NK-92 (cell line): Measurements from ENCODE around the gene ZFAND4.
"Not testable (repeated sequence)": the region's sequence is repeated elsewhere in the genome, so short reads cannot be mapped to it uniquely, and the experiment has no call there.

ENCODE experiments used
- DNase-seq: peaks from one replicate; lab custom pipeline; 2025; ENCODE audit not compliant: unreplicated experiment; lab: John Stamatoyannopoulos, UW

Gene ZFAND4

DNA sequence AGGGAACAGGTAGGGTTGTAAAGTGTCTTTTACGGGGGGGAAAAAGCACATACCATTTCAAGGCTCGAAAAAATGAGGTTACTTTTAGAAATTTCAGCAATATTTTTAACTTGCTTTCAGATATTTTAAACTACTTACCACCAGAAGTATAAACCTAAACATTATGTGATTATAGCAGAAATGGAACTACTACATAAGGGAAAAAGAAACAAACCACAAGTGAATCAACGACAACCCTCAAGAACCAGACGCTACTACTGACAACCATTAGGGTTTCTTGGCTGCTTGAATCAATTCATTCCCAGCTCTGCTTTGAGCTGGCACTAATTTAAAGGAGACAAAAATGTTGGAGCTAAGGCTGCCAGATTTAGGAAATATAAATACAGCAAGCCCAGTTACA, 80.1 kb downstream of the ZFAND4 start:
- no peak for DNase-seq

DNA sequence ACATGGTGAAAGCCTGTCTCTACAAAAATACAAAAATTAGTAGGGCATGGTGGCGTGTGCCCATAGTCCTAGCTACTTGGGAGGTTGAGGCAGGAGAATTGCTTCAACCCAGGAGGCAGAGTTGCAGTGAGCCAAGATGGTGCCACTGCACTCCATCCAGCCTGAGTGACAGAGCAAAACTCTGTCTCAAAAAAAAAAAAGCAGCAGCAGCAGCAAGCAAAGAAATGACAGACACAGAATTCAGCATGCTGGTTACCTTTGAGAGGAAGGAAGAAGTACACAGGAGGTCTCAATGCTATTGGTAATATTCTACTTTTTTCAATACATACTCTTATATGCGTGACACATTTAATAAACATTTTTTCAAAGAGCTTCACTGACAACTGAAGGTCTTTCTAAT, 81.3 kb downstream of the ZFAND4 start:
- no peak for DNase-seq

DNA sequence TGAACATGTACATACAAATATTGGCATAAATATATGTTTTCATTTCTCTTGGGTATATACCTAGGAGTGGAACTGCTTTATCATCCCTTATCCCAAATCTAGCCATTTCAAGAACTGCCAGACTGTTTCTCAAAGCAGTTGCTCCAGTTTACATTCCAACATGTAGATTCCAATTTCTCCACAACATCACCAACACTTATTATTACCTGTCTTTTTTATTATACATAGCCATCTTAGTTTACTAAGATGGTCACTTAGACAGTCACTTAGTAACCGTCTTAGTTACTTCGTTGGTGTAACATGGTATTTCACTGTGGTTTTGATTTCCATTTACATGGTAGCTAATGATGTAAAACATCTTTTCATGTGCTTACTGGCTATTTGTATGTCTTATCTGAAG, 82.7 kb downstream of the ZFAND4 start:
- no peak for DNase-seq

DNA sequence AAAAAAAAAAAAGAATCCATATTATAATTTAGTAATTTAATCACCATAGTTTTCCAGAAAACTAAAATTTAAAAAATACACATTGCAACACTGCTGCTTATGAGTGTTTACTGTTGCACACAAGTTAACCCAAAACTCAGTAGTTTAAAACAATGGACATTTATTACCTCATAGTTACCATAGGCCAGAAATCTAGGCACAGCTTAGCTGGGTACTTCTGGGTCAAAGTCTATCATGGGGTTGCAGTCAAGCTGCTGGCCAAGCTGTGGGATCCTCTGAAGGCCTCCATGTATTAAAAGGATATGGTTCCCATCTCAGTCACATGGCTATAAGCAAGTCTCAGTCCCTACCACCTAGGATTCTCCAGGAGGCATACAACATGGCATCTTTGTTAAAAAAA, 83.6 kb downstream of the ZFAND4 start:
- no peak for DNase-seq

DNA sequence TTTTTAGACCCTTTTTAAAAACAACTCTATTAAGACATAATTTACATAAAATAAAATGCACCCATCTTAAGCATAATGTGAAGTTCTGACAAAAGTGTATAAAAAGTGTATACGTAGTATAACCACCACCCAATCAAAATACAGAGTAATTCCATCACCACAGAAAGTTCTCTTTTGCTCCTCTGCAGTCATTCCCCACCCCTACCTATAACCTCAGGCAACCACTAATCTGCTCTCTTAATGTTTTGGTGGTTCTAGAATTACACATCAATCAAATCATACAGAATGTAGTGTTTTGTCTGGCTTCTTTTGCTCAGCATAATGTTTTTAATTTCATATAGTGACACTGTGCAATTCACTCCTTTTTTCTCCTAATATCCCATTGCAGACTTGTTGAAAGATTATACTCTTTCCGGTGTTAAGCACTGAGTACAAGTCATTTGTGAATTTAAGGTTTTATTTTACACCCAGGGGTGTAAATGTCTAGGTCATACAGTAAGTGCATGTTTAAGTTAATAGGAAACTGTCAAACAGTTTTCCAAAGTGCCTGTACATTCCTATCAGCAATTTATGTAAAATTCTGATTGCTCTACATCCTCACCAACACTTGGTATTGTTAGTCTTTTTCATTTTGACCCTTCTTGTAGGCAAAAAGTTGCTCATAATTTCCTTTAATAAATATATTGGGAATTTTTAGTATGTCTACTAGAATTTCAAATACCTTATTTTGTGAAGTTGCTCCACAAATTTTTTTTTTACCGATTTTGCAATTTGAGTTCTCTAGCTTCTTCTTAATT, 86.3 kb downstream of the ZFAND4 start:
- no peak for DNase-seq

DNA sequence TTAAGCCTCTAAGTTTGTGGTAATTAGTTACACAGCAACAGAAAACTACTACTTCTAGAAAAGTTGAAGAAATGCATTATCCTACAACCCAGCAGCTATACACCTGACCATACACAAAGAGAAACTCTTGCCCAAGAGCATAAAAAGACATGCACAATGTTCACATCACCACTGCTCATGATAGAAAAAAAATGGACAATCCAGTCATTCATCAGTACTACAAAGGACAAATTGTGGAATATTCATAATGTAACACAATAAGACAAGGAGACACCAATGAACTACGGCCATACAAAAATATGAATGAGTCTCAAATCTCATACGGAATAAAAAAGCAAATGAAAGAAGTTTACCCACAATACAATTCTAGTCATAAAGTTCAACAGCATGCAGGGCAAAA, 87.4 kb downstream of the ZFAND4 start:
- no peak for DNase-seq

DNA sequence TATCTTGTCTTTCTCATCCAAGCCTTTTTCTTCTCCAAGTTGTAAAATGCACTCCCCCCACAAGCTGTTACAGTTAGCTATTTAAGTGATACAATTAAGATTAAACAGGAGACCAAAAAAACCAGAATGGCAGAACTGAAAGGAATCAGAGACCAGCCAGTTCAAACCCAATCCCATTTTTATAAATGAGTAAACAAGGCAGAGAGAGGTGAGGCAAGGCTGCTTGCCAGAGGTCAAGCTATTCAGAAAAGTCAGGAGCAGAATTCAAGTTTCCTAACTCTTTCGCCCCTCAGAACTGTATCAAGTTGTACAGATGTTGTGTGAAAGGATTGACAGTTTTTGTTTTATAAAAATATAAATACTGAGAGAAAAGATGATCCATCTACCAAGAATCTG, 90.2 kb downstream of the ZFAND4 start:
- DNase-seq: no peak

DNA sequence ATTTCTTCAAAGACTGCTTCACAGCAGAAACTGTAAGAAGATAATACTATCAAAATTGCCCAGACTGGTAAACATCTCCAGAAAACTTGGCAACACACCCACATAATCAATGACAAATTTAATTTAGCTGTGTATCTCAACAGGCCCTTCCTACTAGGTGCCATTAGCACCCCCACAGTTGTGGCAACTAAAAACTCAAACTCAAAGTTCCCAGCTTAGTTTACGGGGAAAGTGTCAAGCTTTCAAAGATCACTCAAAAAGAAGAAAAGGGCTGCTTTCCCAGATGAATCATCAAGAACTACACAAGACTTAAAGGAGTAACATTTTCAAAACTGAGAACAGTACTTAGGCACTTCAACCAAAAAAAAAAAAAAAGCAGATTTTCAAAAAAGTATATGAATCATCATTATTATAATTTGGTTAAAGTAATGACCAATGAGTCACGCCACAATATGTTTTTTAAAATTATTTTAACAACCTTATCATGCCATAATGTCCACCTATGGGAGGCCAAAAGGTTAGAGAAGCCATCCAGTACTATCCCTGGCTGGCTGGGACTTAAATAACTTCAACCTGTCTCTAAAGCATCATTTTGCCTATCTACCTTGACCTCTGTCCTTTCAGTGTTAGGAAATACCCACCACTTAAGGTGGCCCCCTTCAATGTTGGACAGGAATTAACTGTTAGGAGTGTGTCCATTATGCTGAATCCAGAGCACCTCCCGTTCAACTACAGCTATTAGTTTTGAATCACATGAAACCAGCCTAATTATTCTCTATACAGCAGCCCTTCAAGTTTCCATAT, 90.8 kb downstream of the ZFAND4 start:
- DNase-seq: no peak

DNA sequence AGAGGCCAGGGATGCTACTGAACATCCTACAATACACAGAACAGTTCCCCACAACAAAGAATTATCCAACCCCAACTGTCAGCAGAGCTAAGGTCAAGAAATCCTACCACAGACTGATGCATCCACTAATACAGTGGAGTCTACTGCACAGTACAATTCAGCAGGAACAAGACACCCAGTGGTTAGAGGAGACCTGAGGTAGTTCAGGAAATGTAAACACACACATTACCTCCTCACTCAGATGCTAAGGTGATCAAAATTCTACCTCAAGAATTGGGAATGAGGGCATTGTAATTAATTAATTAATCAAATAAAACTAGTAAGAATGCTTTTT, 91.4 kb downstream of the ZFAND4 start:
- DNase-seq: no peak

DNA sequence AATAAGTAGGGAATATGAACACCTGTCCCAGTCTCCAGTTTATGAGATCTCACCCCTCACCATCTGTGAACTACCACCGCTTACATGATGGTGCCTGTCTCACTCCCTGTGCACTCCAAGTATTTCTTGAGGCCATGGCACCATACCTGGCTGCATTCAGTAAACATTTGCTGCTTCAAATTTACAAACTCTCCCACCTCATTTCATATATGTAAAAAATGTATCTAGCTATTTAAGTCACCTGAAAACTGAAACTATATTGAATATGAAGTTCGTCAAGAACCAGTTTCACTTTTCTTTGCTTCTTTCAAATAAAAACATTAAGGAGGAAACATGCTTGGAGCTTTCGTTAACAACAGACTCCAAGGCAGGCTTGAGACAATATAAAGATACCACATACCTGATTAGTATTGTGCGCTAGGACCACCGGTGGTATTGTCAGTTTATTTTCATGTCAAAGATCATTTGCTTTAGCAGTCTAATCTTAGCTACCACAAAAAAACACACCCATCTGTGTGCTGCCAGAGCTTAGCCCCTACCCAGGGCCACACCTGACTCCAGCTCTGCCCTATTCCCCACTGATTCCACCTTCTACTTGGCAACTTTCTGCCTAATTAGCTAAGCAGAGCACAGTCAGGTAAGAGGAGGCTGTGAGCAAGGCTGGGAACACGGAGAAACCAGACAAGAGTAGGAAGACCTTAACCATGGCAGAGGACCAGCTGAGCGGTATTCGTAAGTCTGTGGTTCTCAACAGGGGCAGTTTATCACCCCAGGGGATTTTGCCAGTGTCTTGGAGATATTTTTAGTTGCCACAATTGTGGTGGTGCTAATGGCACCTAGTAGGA, 92.0 kb downstream of the ZFAND4 start:
- no peak for DNase-seq

DNA sequence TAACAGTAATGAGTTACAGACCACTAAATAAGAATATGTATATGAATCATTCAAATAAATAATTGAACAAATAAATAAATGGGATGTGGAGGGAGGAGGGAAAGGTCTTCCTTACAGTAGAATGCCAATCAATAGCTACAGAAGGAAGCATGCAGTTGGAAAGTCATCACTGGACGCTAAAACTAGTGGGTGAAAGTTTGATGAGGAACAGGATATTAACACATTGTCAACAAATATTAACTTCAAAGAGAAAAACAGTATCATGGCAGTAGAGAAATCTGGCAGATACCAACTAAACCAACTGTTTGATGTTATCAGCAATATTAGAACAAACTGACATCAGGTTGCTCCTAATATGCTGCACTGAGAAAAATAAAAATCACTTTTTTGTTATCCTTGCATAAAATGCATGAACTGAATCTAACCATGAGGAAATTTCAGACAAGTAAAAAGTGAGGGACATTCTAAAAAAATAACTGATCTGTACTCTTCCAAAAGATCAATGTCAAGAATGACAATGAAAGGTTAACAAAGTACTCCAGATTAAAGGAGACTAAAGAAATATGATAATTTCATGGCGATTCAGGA, 94.1 kb downstream of the ZFAND4 start:
- DNase-seq: no peak

DNA sequence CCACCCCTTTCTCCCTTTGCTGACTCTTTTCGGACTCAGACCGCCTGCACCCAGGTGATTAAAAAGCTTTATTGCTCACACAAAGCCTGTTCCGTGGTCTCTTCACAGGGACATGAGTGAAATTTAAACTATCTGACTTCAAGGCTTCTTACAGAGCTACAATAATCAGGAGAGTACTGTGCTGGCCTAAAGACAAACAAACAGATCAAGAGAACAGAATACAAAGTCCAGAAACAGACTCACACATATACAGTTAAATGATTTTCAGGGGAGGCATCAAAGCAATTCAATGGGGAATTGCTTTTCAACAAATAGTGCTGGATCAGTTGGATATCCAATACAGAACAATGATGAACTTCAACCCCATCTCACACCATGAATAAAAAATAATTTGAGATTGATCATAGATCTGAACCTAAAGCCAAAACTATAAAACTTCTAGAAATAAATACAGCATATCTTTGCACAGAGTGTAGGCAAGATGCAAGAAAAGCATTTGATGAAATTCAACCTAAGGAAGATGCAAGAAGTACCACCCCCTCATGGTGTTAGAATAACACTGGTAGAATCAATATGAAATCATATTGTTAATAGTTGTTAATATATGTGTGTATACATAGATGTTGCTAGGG, 96.5 kb downstream of the ZFAND4 start:
- no peak for DNase-seq

DNA sequence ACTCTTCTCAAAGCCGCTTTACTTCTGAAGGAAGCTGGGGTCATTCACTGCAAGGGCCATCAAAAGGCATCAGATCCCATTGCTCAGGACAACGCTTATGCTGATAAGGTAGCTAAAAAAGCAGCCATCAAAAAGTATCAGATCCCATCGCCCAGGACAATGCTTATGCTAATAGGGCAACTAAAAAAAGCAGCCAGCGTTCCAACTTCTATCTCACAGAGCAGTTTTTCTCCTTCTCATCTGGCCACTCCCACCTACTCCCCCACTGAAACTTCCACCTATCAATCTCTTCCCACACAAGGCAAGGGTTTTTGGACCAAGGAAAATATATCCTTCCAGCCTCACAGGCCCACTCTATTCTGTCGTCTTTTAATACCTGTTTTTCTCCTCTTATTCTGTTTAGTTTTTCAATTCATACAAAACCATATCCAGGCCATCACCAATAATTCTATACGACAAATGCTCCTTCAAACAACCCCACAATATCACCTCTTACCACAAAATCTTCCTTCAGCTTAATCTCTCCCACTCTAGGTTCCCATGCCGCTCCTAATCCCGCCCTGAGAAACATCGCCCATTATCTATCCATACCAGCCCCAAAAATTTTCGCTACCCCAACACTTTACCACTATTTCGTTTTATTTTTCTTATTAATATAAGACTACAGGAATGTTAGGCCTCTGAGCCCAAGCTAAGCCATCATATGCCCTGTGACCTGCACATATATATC, 97.4 kb downstream of the ZFAND4 start:
- not testable (repeated sequence) for DNase-seq

DNA sequence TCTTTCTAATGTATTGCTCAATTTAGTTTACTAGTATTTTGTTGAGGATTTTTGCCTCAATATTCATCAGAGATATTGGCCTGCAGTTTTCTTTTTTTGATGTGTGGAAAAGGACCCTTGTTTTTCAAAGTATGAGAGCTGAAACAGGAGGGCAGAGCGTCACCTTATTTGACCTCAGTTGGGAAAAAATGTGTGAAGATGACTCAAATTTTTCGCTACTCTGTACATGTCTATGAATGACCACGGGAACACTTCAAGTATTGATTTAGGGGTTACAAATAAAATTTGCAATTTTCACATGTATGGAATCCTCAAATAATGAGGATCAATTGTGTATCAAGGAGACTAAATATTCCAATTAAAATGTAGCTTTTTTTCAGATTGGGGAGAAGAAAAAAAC, 103.1 kb downstream of the ZFAND4 start:
- no peak for DNase-seq

DNA sequence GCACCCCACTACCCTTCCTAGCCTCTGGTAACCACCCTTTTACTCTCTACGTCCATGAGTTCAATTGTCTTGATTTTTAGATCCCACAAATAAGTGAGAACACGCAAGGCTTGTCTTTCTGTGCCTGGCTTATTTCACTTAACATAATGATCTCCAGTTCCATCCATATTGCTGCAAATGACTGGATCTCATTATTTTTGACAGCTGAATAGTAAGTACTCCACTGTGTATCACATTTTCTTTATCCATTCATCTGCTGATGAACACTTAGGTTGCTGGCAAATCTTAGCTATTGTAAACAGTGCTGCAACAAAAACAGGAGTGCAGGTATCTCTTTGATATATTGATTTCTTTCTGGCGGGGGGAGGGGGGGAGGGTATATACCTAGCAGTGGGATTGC, 106.2 kb downstream of the ZFAND4 start:
- DNase-seq: no peak
